Measurements from ENCODE around the gene MPPED2. TPM values are rescaled to one million over a fixed set of nuclear protein-coding genes. Genes with fewer than 3 reads are reported as not detected.

The MPPED2 gene
- total and polyA plus RNA-seq, 10 of the 15 experiments (the other 5 are each of a cell fraction or from before 2014, with no cell fraction given), result not detected

GRCh38 chr11:30511408-30511807 is 74.7 kb downstream of the MPPED2 start:
- Histone ChIP-seq H3K9me3 (replicated peaks; ENCODE audit: control insufficient read depth, insufficient read depth, low read length) (no peaks in the 10 kb centered on the region), H3K27ac (ENCODE audit: control insufficient read depth, insufficient read depth) (no peak overlapping the region), H4K20me1 (ENCODE audit: control insufficient read depth, insufficient read depth) (no peaks in the 10 kb centered on the region), H3K4me1 (ENCODE audit: control insufficient read depth, insufficient read depth, low read length) (no peaks in the 10 kb centered on the region), H3K4me2 (ENCODE audit: control insufficient read depth, insufficient read depth) (no peak overlapping the region), H3K79me2 (ENCODE audit: control insufficient read depth, insufficient read depth, low read length) (no peaks in the 10 kb centered on the region), H3K36me3 (ENCODE audit: control insufficient read depth in 2 of 2, insufficient read depth in 2 of 2, low read length in 1 of 2) (no peaks in the 10 kb centered on the region), H3K9ac (ENCODE audit: control insufficient read depth, insufficient read depth, low read length) (no peak overlapping the region), H2AFZ (ENCODE audit: control insufficient read depth, low read depth, low read length) (no peak overlapping the region), H3K27me3 (replicated peaks in 1 of 2; ENCODE audit: control insufficient read depth in 2 of 2, insufficient read depth in 2 of 2, low read length in 1 of 2) (peaks cover 0 to 2% of the 10 kb centered on the region in 2 experiments; a peak in 1 of 4 replicates), H3K4me3 (no peak overlapping the region)
- DNase-seq (ENCODE audit: low read depth, low spot score) (no peak), FAIRE-seq (no peak), ATAC-seq (no peak)
- RAD21 ChIA-PET (ENCODE audit: unreplicated experiment), result no interaction called here
- in situ Hi-C loops (cut with MboI) (no loop called here), intact Hi-C loops (cut with micrococcal nuclease; ENCODE audit: unreplicated experiment) (no loop called here)
- peak in 1 of 2 experiments; percentile 36; a peak in 2 of 4 replicates for TF ChIP-seq BHLHE40 (IDR thresholded peaks at IDR 0.05; ENCODE audit: borderline replicate concordance in 1 of 2, low read depth in 2 of 2, low read length in 1 of 2)
- TF ChIP-seq USF2 (IDR thresholded peaks at IDR 0.05; ENCODE audit: borderline replicate concordance, low read depth, low read length), result no peak
- TF ChIP-seq CREB1 (IDR thresholded peaks at IDR 0.05; ENCODE audit: low read depth), result no peak
- CTCF ChIA-PET, result interaction anchor here (1.5 kb wide), 1 partner anchor 8 kb away, joined by 4 read pairs; no protein-coding TSS in a partner anchor
- SMC1A ChIA-PET (ENCODE audit: uncharacterized antibody, unreplicated experiment), result interaction anchor here (2.0 kb wide), 1 partner anchor 8 kb away, joined by 5 read pairs; no protein-coding TSS in a partner anchor
- POLR2A ChIA-PET, result no interaction called here
- no TSS peak for BruUV-seq (replicated peaks)
- 25% methylated on average over 4 of the region's 4 CpGs for WGBS (ENCODE audit: insufficient coverage, insufficient replicate concordance, low lambda C conversion rate, missing lambda C conversion rate)

- H3K27me3 ChIP-seq (replicated peaks in 1 of 2; ENCODE audit: control insufficient read depth in 2 of 2, insufficient read depth in 2 of 2, low read length in 1 of 2), result peaks cover 0 to 2% of the 10 kb centered on the region in 2 experiments; a peak in 1 of 4 replicates
- in situ Hi-C loops (cut with MboI), result no loop called here
- H3K4me1 ChIP-seq (ENCODE audit: control insufficient read depth, insufficient read depth, low read length), result no peaks in the 10 kb centered on the region
- no peaks in the 10 kb centered on the region for H4K20me1 ChIP-seq (ENCODE audit: control insufficient read depth, insufficient read depth)
- FAIRE-seq (no peak), ATAC-seq (no peak), DNase-seq (ENCODE audit: low read depth, low spot score) (no peak)
- POLR2A ChIA-PET, result no interaction called here
- RAD21 ChIA-PET (ENCODE audit: unreplicated experiment), result no interaction called here
- WGBS (ENCODE audit: insufficient coverage, insufficient replicate concordance, low lambda C conversion rate, missing lambda C conversion rate), result 36% methylated on average over 2 of the region's 2 CpGs
- H3K9ac ChIP-seq (ENCODE audit: control insufficient read depth, insufficient read depth, low read length), result no peak overlapping the region
- H2AFZ ChIP-seq (ENCODE audit: control insufficient read depth, low read depth, low read length), result no peak overlapping the region
- no peak overlapping the region for H3K4me2 ChIP-seq (ENCODE audit: control insufficient read depth, insufficient read depth)
- CTCF ChIA-PET, result interaction anchor here (1.5 kb wide), 1 partner anchor 9 kb away, joined by 4 read pairs; no protein-coding TSS in a partner anchor
- no TSS peak for BruUV-seq (replicated peaks)
- no peak overlapping the region for H3K4me3 ChIP-seq
- intact Hi-C loops (cut with micrococcal nuclease; ENCODE audit: unreplicated experiment), result no loop called here
- no peaks in the 10 kb centered on the region for H3K79me2 ChIP-seq (ENCODE audit: control insufficient read depth, insufficient read depth, low read length)
- no peak overlapping the region for H3K27ac ChIP-seq (ENCODE audit: control insufficient read depth, insufficient read depth)
- H3K9me3 ChIP-seq (replicated peaks; ENCODE audit: control insufficient read depth, insufficient read depth, low read length), result no peaks in the 10 kb centered on the region
- SMC1A ChIA-PET (ENCODE audit: uncharacterized antibody, unreplicated experiment), result interaction anchor here (1.7 to 2.0 kb wide), 2 partner anchors 9 to 10 kb away, joined by 3 to 5 read pairs; no protein-coding TSS in a partner anchor
- H3K36me3 ChIP-seq (ENCODE audit: control insufficient read depth in 2 of 2, insufficient read depth in 2 of 2, low read length in 1 of 2), result no peaks in the 10 kb centered on the region
- TF ChIP-seq ZNF622 (IDR thresholded peaks at IDR 0.05), result no peak
- TF ChIP-seq ZBTB11 (CRISPR knock-in tag; IDR thresholded peaks at IDR 0.05), result no peak
- no peak for TF ChIP-seq NKRF (conservative IDR thresholded peaks at IDR 0.05)
- TF ChIP-seq HSF1 (IDR thresholded peaks at IDR 0.05; ENCODE audit: low read depth, low read length), result no peak
- TF ChIP-seq RUNX3 (IDR thresholded peaks at IDR 0.05; ENCODE audit: low read length), result peak; percentile 87
Measured at GRCh38 chr11:30510750-30511149, 75.4 kb downstream of the MPPED2 start.

All from GM12878 (cell line).